Hepatocyte (in vitro differentiated cells): ENCODE measurements around the gene TMEM45A.

Experiments
- EZH2phosphoT487 ChIP-seq: fragments of 200-600 bp; sonication (generic); IDR thresholded peaks from one replicate; pipeline ENCODE4 v1.6.1; 2018; ENCODE audit warnings: antibody characterized with exemption, mild to moderate bottlenecking, low read depth, moderate library complexity; ENCODE audit not compliant: unreplicated experiment, severe bottlenecking
- TF ChIP-seq, protein P1 (sequence below): fragments of 200-600 bp; sonication (generic); IDR thresholded peaks from 2 replicates; pipeline ENCODE4 v1.5.1; 2016; ENCODE audit warnings: antibody characterized with exemption, mild to moderate bottlenecking; ENCODE audit not compliant: poor library complexity

GRCh38 chr3:100575704-100576103, 83.3 kb downstream of the TMEM45A start:
- TF ChIP-seq EZH2phosphoT487 = no peak
- TF ChIP-seq, protein P1, sequence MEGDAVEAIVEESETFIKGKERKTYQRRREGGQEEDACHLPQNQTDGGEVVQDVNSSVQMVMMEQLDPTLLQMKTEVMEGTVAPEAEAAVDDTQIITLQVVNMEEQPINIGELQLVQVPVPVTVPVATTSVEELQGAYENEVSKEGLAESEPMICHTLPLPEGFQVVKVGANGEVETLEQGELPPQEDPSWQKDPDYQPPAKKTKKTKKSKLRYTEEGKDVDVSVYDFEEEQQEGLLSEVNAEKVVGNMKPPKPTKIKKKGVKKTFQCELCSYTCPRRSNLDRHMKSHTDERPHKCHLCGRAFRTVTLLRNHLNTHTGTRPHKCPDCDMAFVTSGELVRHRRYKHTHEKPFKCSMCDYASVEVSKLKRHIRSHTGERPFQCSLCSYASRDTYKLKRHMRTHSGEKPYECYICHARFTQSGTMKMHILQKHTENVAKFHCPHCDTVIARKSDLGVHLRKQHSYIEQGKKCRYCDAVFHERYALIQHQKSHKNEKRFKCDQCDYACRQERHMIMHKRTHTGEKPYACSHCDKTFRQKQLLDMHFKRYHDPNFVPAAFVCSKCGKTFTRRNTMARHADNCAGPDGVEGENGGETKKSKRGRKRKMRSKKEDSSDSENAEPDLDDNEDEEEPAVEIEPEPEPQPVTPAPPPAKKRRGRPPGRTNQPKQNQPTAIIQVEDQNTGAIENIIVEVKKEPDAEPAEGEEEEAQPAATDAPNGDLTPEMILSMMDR = no peak
